Sigmoid colon (tissue), 7 donors: ENCODE results near the gene MAGEA2. TPM values are rescaled to one million over a fixed set of nuclear protein-coding genes. Genes with fewer than 3 reads are reported as not detected.
A peak's percentile ranks its signal among the peaks of the same experiment; 100 is the strongest.
"Not testable (repeated sequence)": the region's sequence is repeated elsewhere in the genome, so short reads cannot be mapped to it uniquely, and the experiment has no call there.

Experiments
- DNase-seq: peaks from one replicate; pipeline ENCODE4 v3.0.0-alpha.2; 2019
- H3K27ac ChIP-seq, 4 donors: fragments of 200-600 bp; sonication (generic); one replicate each; pipeline ENCODE4 v1.5.1; 2016 to 2019; ENCODE audit warnings: mild to moderate bottlenecking in 1 of 4
- H3K27me3 ChIP-seq, 3 donors: fragments of 200-600 bp; sonication (generic); one replicate each; pipeline ENCODE4 v1.5.1; 2019; ENCODE audit warnings: mild to moderate bottlenecking in 1 of 3
- H3K36me3 ChIP-seq, 4 donors: fragments of 200-600 bp; sonication (generic); one replicate each; pipeline ENCODE4 v1.5.1; 2016 to 2019
- H3K4me1 ChIP-seq, 4 donors: fragments of 200-600 bp; sonication (generic); one replicate each; pipeline ENCODE4 v1.5.1; 2017 to 2019
- H3K4me3 ChIP-seq, 4 donors: fragments of 200-600 bp; sonication (generic); one replicate each; pipeline ENCODE4 v1.5.1; 2017 to 2019; ENCODE audit warnings: mild to moderate bottlenecking in 2 of 4, moderate library complexity in 1 of 4
- H3K9me3 ChIP-seq, 4 donors: fragments of 200-600 bp in 3 of 4; sonication (generic) in 3 of 4; one replicate each; pipeline versions ENCODE4 v1.5.1 to v1.6.1; 2013 to 2019
- EP300 ChIP-seq, 4 donors: sonication (generic); formaldehyde crosslinking; IDR thresholded peaks; one replicate each; pipeline ENCODE4 v1.6.1; 2017; ENCODE audit warnings: antibody characterized with exemption in 4 of 4
- POLR2A ChIP-seq, 2 donors: fragments of 450-650 bp; IDR thresholded peaks; one replicate each; pipeline ENCODE4 v1.6.1; 2016; ENCODE audit warnings: antibody characterized with exemption in 2 of 2, mild to moderate bottlenecking in 2 of 2, moderate library complexity in 2 of 2
- POLR2AphosphoS5 ChIP-seq, 4 donors: sonication (generic); formaldehyde crosslinking; IDR thresholded peaks; one replicate each; pipeline ENCODE4 v1.6.1; 2017; ENCODE audit warnings: antibody characterized with exemption in 4 of 4
- WGBS, 2 donors: extraction: QIAGEN DNeasy Blood & Tissue Kit; methylation state at CpG; one replicate each; pipeline ENCODE4 v1.1.7; 2013; 5-methylcytosine and 5-hydroxymethylcytosine counted together
- intact Hi-C: fragments of 100-400 bp; cut with DNase I; formaldehyde crosslinking; loops from one replicate; pipeline ENCODE4 v1.15.1; 2023
- polyA plus RNA-seq, 3 donors: library from polyadenylated mRNA; stranded (reverse); fragments of 200-250 nt; gene quantifications; one replicate each; pipeline ENCODE4 v1.2.3, GENCODE V29; 2013
- total RNA-seq, 4 donors: library from RNA; depleted of rRNA; stranded (reverse); fragments of >200 nt; gene quantifications; one replicate each; pipeline ENCODE4 v1.1.0, GENCODE V29; 2016
- TF ChIP-seq, protein P1 (sequence below), 4 experiments: fragments of 450-650 bp in 3 of 4; fragments of 200-600 bp in 1 of 4; IDR thresholded peaks; one replicate each; pipeline ENCODE4 v1.5.1; 2016 to 2019; ENCODE audit warnings: antibody characterized with exemption in 4 of 4, mild to moderate bottlenecking in 3 of 4, moderate library complexity in 2 of 4
- donor health status: healthy with polysubstance abuse.
- donor health status: Bipolar disorder and iron deficiency.
- donor health status: healthy.

Gene MAGEA2, protein sequence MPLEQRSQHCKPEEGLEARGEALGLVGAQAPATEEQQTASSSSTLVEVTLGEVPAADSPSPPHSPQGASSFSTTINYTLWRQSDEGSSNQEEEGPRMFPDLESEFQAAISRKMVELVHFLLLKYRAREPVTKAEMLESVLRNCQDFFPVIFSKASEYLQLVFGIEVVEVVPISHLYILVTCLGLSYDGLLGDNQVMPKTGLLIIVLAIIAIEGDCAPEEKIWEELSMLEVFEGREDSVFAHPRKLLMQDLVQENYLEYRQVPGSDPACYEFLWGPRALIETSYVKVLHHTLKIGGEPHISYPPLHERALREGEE
- total RNA-seq (not detected), polyA plus RNA-seq (not detected)

DNA sequence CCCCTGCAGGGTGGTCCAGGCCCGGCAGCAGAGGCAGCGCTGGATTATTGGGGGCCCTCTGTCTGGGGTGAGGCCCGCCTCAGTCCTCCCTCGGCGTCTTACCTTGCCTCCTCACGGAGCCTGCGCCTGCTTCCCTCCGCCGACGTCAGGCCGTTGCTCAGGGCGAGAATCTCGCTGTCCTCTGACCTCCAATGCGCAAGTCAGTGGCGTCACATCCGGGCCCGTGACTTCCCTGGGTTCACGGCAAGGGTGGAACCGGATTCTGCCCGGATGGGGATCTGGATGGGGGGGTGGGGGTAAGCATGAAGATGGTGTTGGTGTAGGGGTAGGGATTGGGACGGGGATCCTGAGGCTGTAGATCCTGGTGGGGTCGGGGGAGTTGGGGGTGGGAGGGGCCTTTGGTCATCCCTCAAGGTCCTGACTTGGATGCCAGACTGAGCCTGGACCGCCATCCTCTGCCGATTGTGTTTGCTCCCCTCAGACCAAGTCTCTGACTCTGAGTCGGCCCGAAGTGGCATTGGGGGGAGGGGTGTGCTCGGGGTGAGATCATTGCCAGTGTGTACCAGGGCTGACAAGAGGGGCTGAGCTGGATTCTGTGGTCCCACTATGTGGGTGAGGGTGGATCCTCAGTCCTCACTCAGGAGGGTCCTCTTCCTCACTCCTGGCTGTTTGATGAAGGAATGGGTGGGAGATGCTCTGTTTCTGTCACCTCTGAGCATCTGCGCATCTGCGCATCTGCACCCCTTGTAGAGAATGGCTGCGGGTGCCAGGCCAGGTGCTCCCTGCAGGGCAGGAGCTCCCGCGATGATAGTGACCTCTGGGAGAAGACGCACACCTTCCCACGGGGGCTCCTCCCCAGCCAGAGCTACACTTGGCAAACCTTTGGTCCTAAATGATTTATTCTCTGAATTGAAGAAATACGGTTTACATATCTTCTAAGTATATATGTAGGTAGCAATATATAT, at the start of gene MAGEA2:
Gene MAGEA2 (minus strand): TSS at position 157 of the 965 bp plus-strand sequence. CDS start 2,479 bp downstream, outside the sequence.
- intact Hi-C loops, H3K4me1 ChIP-seq, H3K27ac ChIP-seq, H3K4me3 ChIP-seq, H3K9me3 ChIP-seq, H3K36me3 ChIP-seq, H3K27me3 ChIP-seq, DNase-seq: not testable (repeated sequence)
- WGBS, 2 donors, result no CpG with 5 or more reads among the region's 35 CpGs

DNA sequence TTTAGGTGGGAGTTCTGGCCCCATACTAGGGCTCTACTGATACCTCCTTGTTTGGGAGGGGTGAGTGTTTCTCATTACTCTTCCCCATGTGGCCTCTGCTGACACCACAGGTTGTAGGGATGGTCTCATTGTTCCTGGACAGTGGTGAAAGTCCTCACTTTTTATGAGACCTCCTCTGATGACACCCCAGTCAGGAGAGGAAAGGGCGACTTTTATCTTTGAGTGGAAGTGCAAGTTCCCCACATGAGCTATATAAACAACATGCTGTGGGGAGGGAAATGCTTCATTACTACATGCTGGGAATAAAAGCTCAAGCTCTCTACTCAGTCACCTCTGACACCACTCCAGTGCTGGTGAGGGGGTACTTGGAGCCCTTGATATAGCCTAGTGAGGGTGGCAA, 45.3 kb upstream of the MAGEA2 start:
- no peak for DNase-seq
- TF ChIP-seq, protein P1, sequence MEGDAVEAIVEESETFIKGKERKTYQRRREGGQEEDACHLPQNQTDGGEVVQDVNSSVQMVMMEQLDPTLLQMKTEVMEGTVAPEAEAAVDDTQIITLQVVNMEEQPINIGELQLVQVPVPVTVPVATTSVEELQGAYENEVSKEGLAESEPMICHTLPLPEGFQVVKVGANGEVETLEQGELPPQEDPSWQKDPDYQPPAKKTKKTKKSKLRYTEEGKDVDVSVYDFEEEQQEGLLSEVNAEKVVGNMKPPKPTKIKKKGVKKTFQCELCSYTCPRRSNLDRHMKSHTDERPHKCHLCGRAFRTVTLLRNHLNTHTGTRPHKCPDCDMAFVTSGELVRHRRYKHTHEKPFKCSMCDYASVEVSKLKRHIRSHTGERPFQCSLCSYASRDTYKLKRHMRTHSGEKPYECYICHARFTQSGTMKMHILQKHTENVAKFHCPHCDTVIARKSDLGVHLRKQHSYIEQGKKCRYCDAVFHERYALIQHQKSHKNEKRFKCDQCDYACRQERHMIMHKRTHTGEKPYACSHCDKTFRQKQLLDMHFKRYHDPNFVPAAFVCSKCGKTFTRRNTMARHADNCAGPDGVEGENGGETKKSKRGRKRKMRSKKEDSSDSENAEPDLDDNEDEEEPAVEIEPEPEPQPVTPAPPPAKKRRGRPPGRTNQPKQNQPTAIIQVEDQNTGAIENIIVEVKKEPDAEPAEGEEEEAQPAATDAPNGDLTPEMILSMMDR (IDR thresholded peaks at IDR 0.05), result no peak
- TF ChIP-seq POLR2AphosphoS5 (IDR thresholded peaks at IDR 0.05) (no peak), POLR2A (IDR thresholded peaks at IDR 0.05) (no peak), EP300 (IDR thresholded peaks at IDR 0.05) (no peak)
- Histone ChIP-seq H3K36me3 (no peaks in the 10 kb centered on the region), H3K27me3 (no peaks in the 10 kb centered on the region), H3K4me3 (no peak overlapping the region), H3K27ac (no peak overlapping the region), H3K4me1 (no peaks in the 10 kb centered on the region), H3K9me3 (no peaks in the 10 kb centered on the region)
- intact Hi-C loops, result no loop called here
- WGBS, 2 donors, result 24 to 75% methylated on average over 1 of the region's 1 CpG

DNA sequence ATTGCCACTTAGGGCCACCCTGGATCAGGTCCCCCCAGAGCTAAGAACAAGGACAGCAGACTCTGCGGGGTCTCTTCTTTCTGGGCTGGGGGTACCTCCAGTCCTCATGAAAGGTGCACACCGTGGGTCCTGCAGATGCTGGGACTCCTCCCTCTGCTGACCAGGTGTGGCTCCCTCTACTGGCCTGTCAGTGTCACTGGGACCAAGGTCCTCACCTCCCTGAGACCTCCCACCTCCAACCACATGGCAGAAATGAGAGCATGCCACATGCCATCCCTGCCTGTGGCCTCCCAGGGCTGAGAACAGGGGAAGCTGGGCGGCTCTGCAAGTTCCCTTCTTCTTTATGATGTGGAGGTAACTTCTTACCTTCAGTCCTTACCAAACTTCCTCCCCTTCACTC, 33.4 kb upstream of the MAGEA2 start:
- H3K36me3 ChIP-seq, intact Hi-C loops, H3K4me3 ChIP-seq, H3K9me3 ChIP-seq, H3K27me3 ChIP-seq, H3K4me1 ChIP-seq, DNase-seq, H3K27ac ChIP-seq: not testable (repeated sequence)
- no CpG with 5 or more reads among the region's 3 CpGs for WGBS, 2 donors

DNA sequence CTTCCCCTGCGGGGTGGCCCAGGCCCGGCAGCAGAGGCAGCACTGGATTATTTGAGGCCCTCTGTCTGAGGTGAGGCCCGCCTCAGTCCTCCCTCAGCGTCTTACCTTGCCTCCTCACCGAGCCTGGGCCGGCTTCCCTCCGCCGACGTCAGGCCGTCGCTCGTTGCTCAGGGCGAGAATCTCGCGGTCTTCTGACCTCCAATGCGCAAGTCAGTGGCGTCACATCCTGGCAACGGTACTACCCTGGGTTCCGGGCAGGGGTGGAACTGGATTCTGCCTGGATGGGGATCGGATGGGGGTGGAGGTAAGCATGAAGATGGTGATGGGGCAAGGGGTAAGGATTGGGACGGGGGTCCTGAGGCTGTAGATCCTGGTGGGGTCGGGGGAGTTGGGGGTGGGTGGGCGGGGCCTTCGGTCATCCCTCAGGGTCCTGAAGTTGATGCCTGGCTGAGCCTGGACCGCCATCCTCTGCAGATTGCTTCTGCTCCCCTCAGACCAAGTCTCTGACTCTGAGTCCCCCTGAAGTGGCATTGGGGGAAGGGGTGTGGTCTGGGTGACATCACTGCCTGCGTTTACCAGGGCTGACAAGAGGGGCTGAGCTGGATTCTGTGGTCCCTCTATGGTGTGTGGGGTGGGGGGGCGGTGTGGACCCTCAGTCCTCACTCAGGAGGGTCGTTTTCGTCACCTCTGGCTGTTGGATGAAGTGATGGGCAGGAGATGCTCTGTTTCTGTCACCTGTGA, 16.1 kb upstream of the MAGEA2 start, which contains the start of gene MAGEA6:
Gene MAGEA6 (minus strand): TSS at position 141 of the 741 bp plus-strand sequence. CDS start 2,039 bp downstream, outside the sequence.
- H3K4me1 ChIP-seq, H3K27me3 ChIP-seq, intact Hi-C loops, DNase-seq, H3K4me3 ChIP-seq, H3K27ac ChIP-seq, H3K36me3 ChIP-seq, H3K9me3 ChIP-seq: not testable (repeated sequence)
- WGBS, 2 donors, result 68 to 69% methylated on average over 2 to 3 of the region's 29 CpGs

DNA sequence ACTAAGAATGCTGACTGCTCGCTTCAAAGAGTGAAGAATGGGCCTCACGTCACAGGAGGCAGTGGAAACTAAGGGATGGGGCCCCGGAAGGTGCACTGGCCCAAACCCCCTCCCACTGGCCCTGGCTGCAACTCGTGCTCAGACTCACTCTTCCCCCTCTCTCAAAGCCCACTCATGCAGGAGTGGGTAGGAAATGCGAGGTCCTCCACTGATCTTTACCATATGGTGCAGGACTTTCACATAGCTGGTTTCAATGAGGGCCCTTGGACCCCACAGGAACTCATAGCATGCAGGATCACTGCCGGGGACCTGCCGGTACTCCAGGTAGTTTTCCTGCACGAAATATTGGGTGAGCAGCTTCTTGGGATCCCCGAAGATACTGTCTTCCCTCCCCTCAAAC, 12.9 kb upstream of the MAGEA2 start:
- intact Hi-C loops, H3K27me3 ChIP-seq, H3K36me3 ChIP-seq, H3K4me1 ChIP-seq, H3K27ac ChIP-seq, H3K4me3 ChIP-seq, H3K9me3 ChIP-seq: not testable (repeated sequence)
- 78 to 80% methylated on average over 9 of the region's 9 CpGs for WGBS, 2 donors
- DNase-seq, result peak; percentile 14

DNA sequence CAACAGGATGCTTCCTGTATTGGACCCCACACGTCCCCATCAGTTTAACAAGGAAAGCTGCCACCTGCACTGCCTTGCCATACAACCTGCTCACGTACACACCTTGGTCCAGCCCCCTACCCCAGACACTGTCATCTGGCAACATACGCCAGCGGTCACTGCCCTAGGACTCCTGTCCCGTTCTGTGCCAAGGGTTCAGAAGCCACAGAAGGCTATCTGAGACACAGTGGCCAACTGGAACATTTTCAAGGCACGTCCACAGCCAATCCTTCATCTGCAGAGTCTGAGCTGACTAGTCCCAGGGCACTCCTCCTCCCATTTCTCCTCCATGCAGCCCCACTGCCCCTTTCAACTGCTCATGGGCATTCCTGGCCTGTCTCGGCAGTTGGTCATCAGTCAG, 7.9 kb upstream of the MAGEA2 start:
- H3K9me3 ChIP-seq, H3K27ac ChIP-seq, H3K36me3 ChIP-seq, intact Hi-C loops, DNase-seq, H3K27me3 ChIP-seq, H3K4me1 ChIP-seq, H3K4me3 ChIP-seq: not testable (repeated sequence)
- 84 to 85% methylated on average over 4 of the region's 7 CpGs for WGBS, 2 donors

DNA sequence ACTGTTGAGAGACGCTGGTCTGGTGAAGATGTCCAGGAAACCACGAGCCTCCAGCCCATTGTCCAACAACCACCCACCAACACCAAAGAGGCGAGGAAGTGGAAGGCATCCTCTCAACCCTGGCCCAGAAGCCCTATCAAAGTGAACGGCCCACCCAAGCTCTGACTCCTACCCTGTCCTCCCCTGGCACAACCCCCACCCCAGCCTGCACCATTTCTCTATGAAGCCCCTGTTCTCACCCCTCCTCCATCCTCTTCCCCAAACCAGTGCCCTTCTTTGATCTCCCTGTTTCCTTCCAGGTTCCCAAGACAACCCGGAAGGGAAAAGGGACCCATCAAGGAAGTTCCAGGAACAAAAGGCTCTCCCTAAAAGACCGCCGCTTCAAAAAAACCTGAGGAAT, 5.9 kb upstream of the MAGEA2 start:
- intact Hi-C loops, H3K27me3 ChIP-seq, H3K36me3 ChIP-seq, H3K27ac ChIP-seq, H3K4me3 ChIP-seq, DNase-seq, H3K9me3 ChIP-seq, H3K4me1 ChIP-seq: not testable (repeated sequence)
- 63 to 85% methylated on average over 2 to 4 of the region's 7 CpGs for WGBS, 2 donors

DNA sequence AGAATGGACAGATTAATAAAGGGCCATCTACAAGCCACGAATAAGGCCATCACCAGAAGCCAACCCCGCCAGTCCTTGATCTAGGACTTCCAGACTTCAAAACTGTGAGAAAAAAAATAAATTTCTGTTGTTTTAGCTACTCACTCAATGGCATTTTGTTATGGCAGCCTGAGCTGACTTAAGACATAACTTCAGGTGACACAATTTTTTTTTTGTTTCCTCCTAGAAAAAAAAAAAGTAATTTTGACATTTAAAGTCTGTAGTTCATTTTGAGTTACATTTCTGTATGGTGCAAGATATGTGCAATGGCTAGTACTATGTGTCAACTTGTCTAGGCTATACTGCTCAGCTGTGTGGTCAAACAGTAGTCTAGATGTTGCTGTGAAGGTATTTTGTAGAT, 5.3 kb upstream of the MAGEA2 start, which contains the start of gene CSAG3:
Gene CSAG3 (plus strand): TSS at position 301 of the 400 bp plus-strand sequence.
- H3K27ac ChIP-seq, H3K27me3 ChIP-seq, H3K36me3 ChIP-seq, H3K4me1 ChIP-seq, H3K4me3 ChIP-seq, H3K9me3 ChIP-seq, intact Hi-C loops, DNase-seq: not testable (repeated sequence)
- WGBS, 2 donors, result no CpG with 5 or more reads among the region's 2 CpGs

DNA sequence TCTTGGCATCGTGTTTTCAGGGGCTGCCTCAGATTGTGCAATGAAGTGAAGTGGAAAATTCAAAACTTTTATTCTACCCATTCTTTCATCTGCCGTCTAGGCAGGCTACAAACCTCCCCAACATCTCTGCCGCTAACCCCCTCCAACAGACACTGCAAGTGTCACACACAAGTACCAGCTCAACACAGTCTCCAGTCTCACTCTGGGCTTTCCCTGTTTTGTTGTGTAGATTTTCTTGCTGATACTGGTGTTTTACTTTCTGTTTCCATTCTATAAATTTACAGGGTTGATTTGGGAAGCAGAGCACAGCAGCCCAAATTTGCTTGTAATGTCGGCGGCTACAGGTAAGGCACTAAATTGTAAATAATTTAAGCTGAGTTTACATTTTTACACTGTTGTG, 1.2 kb upstream of the MAGEA2 start:
- H3K27me3 ChIP-seq, DNase-seq, H3K4me3 ChIP-seq, H3K9me3 ChIP-seq, intact Hi-C loops, H3K4me1 ChIP-seq, H3K36me3 ChIP-seq, H3K27ac ChIP-seq: not testable (repeated sequence)
- no CpG with 5 or more reads among the region's 5 CpGs for WGBS, 2 donors
